Lung (tissue), 12 donors: ENCODE results near the gene MYO18A. TPM values are rescaled to one million over a fixed set of nuclear protein-coding genes. Genes with fewer than 3 reads are reported as not detected.

Experiments used
- ATAC-seq: fragments of 200-7000 bp; cut with Tn5 transposase; one replicate; pipeline ENCODE4 v1.9.1; 2020; ENCODE audit warnings: moderate number of reproducible peaks; ENCODE audit not compliant: insufficient read depth, low FRiP score
- DNase-seq, 3 donors: peaks; one replicate each; pipeline ENCODE4 v3.0.0-alpha.2; 2013 to 2017
- H3K27ac ChIP-seq, 2 donors: one replicate each; pipeline ENCODE4 v1.5.1; 2013; ENCODE audit warnings: mild to moderate bottlenecking in 2 of 2, moderate library complexity in 2 of 2, control low read depth in 1 of 2, inconsistent platforms in 1 of 2, low read depth in 1 of 2, low read length in 1 of 2
- H3K27me3 ChIP-seq, 3 donors: one replicate each; pipeline ENCODE4 v1.5.1; 2013; ENCODE audit warnings: low read length in 2 of 3; ENCODE audit not compliant: control insufficient read depth in 3 of 3, insufficient read depth in 3 of 3
- H3K36me3 ChIP-seq, 4 donors: one replicate each; pipeline ENCODE4 v1.5.1; 2013; ENCODE audit warnings: low read length in 4 of 4, mild to moderate bottlenecking in 1 of 4, moderate library complexity in 1 of 4; ENCODE audit not compliant: control insufficient read depth in 4 of 4, insufficient read depth in 4 of 4
- H3K4me1 ChIP-seq, 5 donors: one replicate each; pipeline ENCODE4 v1.5.1; 2013; ENCODE audit warnings: low read length in 5 of 5, mild to moderate bottlenecking in 2 of 5, moderate library complexity in 1 of 5; ENCODE audit not compliant: control insufficient read depth in 5 of 5, insufficient read depth in 5 of 5
- H3K4me3 ChIP-seq: one replicate; pipeline ENCODE4 v1.5.1; 2013; ENCODE audit warnings: mild to moderate bottlenecking, control low read depth, moderate library complexity
- H3K9ac ChIP-seq, 2 donors: one replicate each; pipeline ENCODE4 v1.5.1; 2013; ENCODE audit warnings: low read length in 2 of 2, control low read depth in 1 of 2; ENCODE audit not compliant: insufficient read depth in 1 of 2
- H3K9me3 ChIP-seq, 4 donors: one replicate each; pipeline ENCODE4 v1.5.1; 2013; ENCODE audit warnings: low read length in 3 of 4, mild to moderate bottlenecking in 1 of 4, moderate library complexity in 1 of 4; ENCODE audit not compliant: control insufficient read depth in 4 of 4, insufficient read depth in 3 of 4
- WGBS, 2 donors: extraction: QIAGEN DNeasy Blood & Tissue Kit; methylation state at CpG; one replicate each; pipeline ENCODE4 v1.1.7; 2013; 5-methylcytosine and 5-hydroxymethylcytosine counted together
- polyA plus RNA-seq, 2 donors: library from polyadenylated mRNA; stranded (reverse); fragments of 200-250 nt; gene quantifications; one replicate each; pipeline ENCODE4 v1.2.1, GENCODE V29; 2013
- total RNA-seq, 2 donors: library from RNA; depleted of rRNA in 1 of 2; stranded (reverse); fragments of >200 nt in 1 of 2; gene quantifications; one replicate each; pipeline ENCODE4 v1.2.1, GENCODE V29; 2014 to 2021
- TF ChIP-seq, protein P1 (sequence below): IDR thresholded peaks from 2 replicates; pipeline ENCODE4 v1.5.1; 2012; ENCODE audit warnings: mild to moderate bottlenecking; ENCODE audit errors: control extremely low read depth, extremely low read depth
- donor health status: control.
- donor health status: control.
- donor health status: Bipolar disorder and iron deficiency.
- donor health status: healthy.
- donor health status: DM: yes; HTN: yes; CAD: no.

Gene MYO18A
- total and polyA plus RNA-seq, 4 donors, result 19.0 to 65.2 (median 49.3) TPM

DNA sequence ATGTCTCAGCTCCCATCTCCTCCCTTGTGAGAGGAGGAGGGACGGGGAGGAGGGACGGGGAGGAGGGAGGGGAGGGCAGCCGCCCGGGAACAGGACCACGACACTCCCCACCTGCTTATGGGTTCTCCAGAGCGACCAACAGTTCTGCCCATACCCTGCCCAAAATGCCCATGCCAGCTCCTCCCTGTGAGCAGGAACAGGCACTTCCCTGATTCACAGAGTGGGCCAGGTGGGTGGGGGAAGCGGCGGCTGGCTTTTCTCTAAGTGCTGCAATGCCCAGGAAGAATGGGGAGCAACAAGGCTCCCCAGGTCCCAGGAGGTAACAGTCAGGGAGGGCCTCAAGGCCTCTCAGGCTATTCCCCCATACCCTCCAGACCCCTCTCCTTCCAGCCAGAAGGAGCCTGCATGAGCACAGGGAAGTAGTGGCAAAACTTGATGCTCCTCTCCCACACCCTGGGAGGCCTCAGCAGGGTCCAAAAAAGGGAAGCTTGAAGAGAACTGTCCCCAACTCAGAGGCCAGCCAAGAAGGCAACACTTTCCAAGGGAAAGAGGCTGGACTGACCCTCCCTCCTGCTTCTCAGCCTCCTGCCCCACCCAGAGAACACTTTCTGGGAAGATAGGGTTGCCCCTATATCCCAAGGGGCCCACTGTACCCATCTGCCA lies 53.8 kb downstream of the MYO18A start:
- no peak overlapping the region for H3K27ac ChIP-seq
- DNase-seq (no peak), ATAC-seq (no peak)
- H3K9me3 ChIP-seq, result no peaks in the 10 kb centered on the region
- peaks cover 0 to 17% (median 0%) of the 10 kb centered on the region in 5 donors for H3K4me1 ChIP-seq
- H3K27me3 ChIP-seq, result no peaks in the 10 kb centered on the region
- TF ChIP-seq, protein P1, sequence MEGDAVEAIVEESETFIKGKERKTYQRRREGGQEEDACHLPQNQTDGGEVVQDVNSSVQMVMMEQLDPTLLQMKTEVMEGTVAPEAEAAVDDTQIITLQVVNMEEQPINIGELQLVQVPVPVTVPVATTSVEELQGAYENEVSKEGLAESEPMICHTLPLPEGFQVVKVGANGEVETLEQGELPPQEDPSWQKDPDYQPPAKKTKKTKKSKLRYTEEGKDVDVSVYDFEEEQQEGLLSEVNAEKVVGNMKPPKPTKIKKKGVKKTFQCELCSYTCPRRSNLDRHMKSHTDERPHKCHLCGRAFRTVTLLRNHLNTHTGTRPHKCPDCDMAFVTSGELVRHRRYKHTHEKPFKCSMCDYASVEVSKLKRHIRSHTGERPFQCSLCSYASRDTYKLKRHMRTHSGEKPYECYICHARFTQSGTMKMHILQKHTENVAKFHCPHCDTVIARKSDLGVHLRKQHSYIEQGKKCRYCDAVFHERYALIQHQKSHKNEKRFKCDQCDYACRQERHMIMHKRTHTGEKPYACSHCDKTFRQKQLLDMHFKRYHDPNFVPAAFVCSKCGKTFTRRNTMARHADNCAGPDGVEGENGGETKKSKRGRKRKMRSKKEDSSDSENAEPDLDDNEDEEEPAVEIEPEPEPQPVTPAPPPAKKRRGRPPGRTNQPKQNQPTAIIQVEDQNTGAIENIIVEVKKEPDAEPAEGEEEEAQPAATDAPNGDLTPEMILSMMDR, result no peak
- WGBS, 2 donors, result 55 to 69% methylated on average over 8 of the region's 8 CpGs
- H3K9ac ChIP-seq, result no peak overlapping the region
- H3K36me3 ChIP-seq, result peaks cover 0 to 10% (median 2%) of the 10 kb centered on the region in 4 donors
- H3K4me3 ChIP-seq, result no peak overlapping the region

DNA sequence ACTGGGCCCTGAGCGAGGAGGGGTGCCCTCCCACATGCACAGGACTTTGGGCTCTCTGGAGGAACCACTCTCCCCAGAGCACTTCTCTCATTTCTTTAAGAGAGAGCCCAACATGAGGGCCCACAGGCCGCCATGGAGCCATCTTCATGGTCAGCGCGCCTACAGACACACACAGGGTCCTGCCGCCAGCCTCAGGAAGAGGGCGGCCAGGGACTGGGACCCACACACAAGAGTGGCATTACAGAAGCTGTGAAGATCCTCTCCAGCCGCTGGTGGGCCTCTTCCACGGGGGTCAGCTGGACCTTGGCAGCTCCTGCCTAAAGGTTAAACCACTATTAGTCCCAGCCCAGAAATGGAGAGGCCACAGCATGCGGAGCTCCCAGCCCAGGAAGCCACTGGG lies 54.5 kb downstream of the MYO18A start:
- Histone ChIP-seq H3K4me1 (peaks cover 0 to 13% (median 0%) of the 10 kb centered on the region in 5 donors), H3K36me3 (peaks cover 0 to 17% (median 6%) of the 10 kb centered on the region in 4 donors), H3K9ac (no peak overlapping the region), H3K27ac (no peak overlapping the region), H3K4me3 (no peak overlapping the region), H3K9me3 (no peaks in the 10 kb centered on the region), H3K27me3 (no peaks in the 10 kb centered on the region)
- TF ChIP-seq, protein P1, result no peak
- DNase-seq (no peak), ATAC-seq (no peak)
- WGBS, 2 donors, result 82 to 85% methylated on average over 9 of the region's 9 CpGs

DNA sequence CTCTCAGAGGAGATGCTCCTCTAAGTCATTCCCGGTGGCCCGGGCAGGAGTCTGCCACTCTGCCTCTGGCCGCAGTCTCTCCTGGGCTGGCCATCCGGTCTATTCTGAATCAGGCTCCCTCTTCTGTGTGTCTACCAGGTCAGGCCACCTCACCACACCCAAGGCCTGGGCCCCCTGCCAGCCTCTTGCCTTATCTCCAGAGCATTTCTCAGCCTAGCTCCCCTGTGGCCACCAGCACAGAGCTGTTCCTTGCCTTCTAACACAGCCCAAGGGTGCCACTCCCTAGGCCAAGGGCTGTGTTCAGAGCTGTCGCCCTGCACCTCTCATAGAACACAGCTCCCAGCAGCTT lies 55.3 kb downstream of the MYO18A start:
- Histone ChIP-seq H3K27ac (peak overlapping the region in 1 of 2 donors; percentile 0), H3K4me1 (peaks cover 0 to 13% (median 0%) of the 10 kb centered on the region in 5 donors), H3K36me3 (peaks cover 6 to 24% (median 8%) of the 10 kb centered on the region in 4 donors), H3K9me3 (no peaks in the 10 kb centered on the region), H3K4me3 (no peak overlapping the region), H3K9ac (no peak overlapping the region), H3K27me3 (no peaks in the 10 kb centered on the region)
- DNase-seq, result no peak
- ATAC-seq, result peak; percentile 68
- TF ChIP-seq, protein P1, result no peak
- 59 to 94% methylated on average over 5 of the region's 5 CpGs for WGBS, 2 donors
